HG03469 (cell line): ENCODE data around the gene CUX1.
A peak's percentile ranks its signal among the peaks of the same experiment; 100 is the strongest.

Experiments
- ATAC-seq: cut with Tn5 transposase; IDR thresholded peaks from one replicate; pipeline ENCODE4 v1.9.1; 2021; ENCODE audit warnings: mild to moderate bottlenecking, moderate library complexity, moderate number of reproducible peaks; ENCODE audit not compliant: unreplicated experiment

Gene CUX1

GRCh38 chr7:102275123-102275703, 457.8 kb downstream of the CUX1 start:
- ATAC-seq = no peak

GRCh38 chr7:102277901-102278300, 460.5 kb downstream of the CUX1 start:
- no peak for ATAC-seq

- ATAC-seq = no peak
Observed at GRCh38 chr7:102279537-102280400, 462.3 kb downstream of the CUX1 start.

- no peak for ATAC-seq
Observed at GRCh38 chr7:102280521-102280920, 463.1 kb downstream of the CUX1 start.

- no peak for ATAC-seq
Observed at GRCh38 chr7:102281785-102282184, 464.4 kb downstream of the CUX1 start.

- ATAC-seq = no peak
Observed at GRCh38 chr7:102282465-102283362, 465.3 kb downstream of the CUX1 start.

- ATAC-seq = no peak
Observed at GRCh38 chr7:102283477-102284189, 466.2 kb downstream of the CUX1 start.

- no peak for ATAC-seq
Observed at GRCh38 chr7:102284399-102284798, 467.0 kb downstream of the CUX1 start.

- ATAC-seq = no peak
Observed at GRCh38 chr7:102284891-102285539, 467.6 kb downstream of the CUX1 start.

- no peak for ATAC-seq
Observed at GRCh38 chr7:102285540-102286236, 468.3 kb downstream of the CUX1 start.

- ATAC-seq = no peak
Observed at GRCh38 chr7:102286237-102287110, 469.0 kb downstream of the CUX1 start, which contains the start of gene SH2B2. SH2B2 (plus strand) TSS chr7:102286868; CDS start chr7:102300551, 13,683 bp downstream.

GRCh38 chr7:102287111-102287980, 469.9 kb downstream of the CUX1 start:
- ATAC-seq = no peak

GRCh38 chr7:102287981-102288278, 470.5 kb downstream of the CUX1 start:
- no peak for ATAC-seq

GRCh38 chr7:102288285-102288930, 471.0 kb downstream of the CUX1 start:
- ATAC-seq = no peak

GRCh38 chr7:102289057-102289456, 471.6 kb downstream of the CUX1 start:
- no peak for ATAC-seq

GRCh38 chr7:102291056-102291915, 473.9 kb downstream of the CUX1 start:
- peak; percentile 34 for ATAC-seq
